ENCODE results near the gene BRD1. TPM values are rescaled to one million over a fixed set of nuclear protein-coding genes. Genes with fewer than 3 reads are reported as not detected.

The BRD1 gene
- 15.4 and 20.1 TPM in 2 replicates for total RNA-seq (2014; rRNA removed; shearing (Covaris generic))

DNA sequence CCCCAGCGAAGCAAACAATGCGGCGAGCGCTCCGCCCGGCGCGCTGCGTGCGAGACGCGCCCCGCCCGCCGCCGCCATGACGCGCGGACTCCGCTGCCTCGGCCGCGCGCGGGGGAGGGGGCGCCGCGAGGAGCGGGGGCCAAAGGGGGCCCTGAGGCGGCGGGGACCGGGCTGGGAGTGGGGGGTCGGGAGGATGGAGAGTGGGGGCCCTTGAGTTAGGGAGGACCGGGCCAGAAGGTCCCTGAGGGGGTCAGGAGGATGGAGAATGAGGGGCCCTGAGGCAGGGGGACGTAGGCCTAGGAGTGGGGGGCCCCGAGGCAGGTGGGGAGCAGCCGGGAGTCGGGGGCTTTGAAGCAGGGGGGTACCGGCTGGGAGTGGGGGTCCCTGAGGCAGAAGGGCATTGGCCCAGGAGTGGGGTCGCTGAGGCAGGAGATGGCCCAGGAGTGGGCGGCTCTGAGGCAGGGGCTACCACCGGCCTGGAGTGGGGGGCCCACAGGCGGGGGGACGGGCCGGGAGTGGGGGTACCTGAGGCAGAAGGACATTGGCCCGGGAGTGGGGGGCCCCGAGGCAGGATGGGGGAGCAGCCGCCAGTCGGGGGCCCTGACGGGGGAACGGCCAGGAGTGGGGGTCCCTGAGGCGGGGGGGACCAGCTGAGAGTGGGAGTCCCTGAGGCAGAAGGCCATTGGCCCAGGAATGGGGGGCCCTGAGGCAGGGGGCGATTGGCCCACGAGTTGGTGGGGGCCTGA is at the start of gene BRD1:
Gene BRD1, minus strand, starts transcription at position 21 of the 746 bp plus-strand sequence. CDS start 3,556 bp downstream, outside the sequence.
- DNase-seq (ENCODE audit: low read depth): peak; percentile 76

- DNase-seq (ENCODE audit: low read depth): no peak
These were observed 45.7 kb upstream of the BRD1 start for GRCh38 chr22:49873228-49873940.

- no peak for DNase-seq (ENCODE audit: low read depth)
These were observed 44.7 kb upstream of the BRD1 start for GRCh38 chr22:49872347-49872746.

- no peak for DNase-seq (ENCODE audit: low read depth)
These were observed 43.8 kb upstream of the BRD1 start for GRCh38 chr22:49871482-49871881.

DNA sequence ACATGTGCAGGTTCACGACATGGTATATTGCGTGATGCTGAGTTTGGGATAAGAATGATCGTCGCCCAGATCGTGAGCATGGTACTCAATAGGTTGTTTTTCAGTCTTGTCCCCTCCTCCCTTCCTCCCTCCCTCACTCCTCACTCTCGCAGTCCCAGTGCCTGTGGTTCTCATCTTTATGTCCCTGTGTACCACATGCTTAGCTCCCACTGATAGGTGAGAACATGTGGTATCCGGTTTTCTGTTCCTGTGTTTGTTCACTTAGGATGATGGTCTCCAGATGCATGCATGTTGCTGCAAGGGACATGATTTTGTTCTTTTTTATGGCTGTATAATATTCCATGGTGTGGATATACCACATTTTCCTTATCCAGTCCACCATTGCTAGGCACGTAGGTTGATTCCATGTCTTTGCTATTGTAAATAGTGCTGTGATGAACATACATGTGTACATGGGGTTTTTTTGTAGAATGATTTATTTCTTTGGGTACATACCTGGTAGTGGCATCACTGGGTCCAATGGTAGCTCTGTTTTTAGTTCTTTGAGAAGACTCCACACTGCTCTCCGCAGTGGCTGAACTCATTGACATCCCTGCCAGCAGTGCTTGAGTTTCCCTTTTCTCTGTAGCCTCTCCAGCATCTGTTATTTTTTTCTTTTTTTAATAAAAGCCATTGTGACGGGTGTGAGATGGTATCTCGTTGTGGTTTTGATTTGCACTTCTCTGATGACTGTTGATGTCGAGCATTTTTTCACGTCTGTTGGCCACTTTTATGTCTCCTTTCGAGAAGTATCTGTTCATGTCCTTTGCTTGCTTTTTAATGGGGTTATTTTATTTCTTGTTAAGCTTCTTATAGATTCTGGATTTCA is 42.4 kb upstream of the BRD1 start:
- no peak for DNase-seq (ENCODE audit: low read depth)

DNA sequence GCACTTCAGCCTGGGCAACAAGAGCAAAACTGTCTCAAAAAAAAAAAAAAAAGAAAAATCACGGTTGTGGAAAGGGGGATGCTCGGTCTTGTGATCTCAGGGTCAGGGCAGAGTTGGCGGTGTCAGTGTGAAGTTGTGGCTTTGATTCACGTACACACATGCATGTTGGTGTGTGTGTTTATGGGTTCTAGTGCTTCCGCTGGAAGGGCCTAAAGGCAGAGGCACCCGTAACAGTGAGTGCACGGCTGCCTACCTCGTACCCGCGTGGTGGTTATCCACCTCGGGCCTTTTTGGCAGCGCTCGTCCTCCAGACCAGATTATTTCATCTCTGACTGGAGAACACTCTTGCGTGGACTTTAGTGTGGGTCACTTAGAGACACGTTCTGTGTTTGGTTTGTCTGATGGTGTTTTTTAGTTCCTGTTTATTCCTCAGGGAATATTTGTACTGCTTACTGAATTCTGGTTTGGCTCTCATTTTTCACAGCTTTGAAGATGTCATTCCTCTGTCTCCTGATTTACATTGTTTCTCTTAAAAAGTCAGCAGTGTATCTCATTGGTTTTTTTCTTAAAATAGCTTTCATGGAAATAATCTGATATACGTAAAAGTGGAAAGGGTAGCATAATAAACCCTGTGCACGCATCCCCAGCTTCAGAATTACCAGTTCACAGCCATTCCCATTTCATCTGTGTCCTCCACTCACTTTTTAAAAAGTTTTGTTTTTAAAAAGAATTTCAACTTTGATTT is 41.6 kb upstream of the BRD1 start:
- no peak for DNase-seq (ENCODE audit: low read depth)

GRCh38 chr22:49867303-49868265 is 39.9 kb upstream of the BRD1 start:
- DNase-seq (ENCODE audit: low read depth): no peak

DNA sequence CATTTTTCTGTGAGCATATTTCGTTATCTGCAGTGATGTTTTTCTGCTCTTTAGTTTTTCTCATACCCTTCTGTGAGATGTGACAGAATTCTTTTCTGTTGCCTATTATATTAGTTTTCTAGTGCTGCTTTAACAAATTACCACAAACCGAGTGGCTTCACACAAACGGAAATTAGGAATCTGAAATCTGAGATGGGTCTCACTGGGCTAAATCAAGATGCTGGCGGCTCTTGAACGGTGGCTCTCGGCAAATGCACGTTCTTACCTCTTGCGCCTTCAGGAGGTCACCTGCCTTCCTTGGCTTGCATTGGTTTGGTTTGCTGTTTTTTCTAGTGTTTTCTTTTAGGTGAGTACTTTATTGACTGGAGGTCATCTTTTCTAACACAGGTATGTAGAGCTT is 39.0 kb upstream of the BRD1 start:
- no peak for DNase-seq (ENCODE audit: low read depth)

DNA sequence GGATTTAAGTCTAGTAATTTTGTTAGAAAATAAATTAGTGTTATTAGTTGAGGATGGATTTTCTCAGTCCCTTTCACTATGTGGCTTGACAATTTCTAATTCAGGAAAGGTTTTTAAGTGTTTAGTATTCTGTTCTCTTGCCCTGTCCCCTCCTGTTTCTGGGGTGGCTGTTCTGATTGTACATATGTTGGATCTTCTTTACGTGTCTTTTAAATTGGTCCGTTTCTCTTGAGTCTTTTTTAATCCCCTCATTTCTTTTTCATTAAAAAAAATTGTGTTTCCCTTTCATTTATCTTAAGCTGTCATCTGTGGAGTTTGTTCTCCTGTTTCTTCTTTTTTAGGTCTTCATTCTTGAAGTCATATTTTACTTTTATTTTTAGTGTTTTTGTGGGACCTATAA is 38.5 kb upstream of the BRD1 start:
- no peak for DNase-seq (ENCODE audit: low read depth)

DNA sequence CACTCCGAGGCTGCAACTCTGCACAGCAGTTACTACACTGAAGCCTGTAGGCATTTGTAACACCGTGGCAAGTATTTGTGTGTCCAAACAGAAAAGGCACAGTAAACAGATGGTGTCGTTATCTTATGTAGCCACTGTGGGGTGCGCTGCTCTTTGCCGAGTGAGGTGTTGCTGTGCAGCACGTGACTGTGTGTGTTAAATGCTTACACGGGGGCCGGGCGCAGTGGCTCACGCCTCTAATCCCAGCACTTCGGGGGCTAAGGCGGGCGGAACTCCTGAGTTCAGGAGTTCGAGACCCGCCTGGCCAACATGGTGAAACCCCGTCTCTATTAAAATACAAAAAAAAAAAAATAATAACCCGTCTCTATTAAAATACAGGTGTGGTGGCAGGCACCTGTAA is 37.5 kb upstream of the BRD1 start:
- no peak for DNase-seq (ENCODE audit: low read depth)

DNA sequence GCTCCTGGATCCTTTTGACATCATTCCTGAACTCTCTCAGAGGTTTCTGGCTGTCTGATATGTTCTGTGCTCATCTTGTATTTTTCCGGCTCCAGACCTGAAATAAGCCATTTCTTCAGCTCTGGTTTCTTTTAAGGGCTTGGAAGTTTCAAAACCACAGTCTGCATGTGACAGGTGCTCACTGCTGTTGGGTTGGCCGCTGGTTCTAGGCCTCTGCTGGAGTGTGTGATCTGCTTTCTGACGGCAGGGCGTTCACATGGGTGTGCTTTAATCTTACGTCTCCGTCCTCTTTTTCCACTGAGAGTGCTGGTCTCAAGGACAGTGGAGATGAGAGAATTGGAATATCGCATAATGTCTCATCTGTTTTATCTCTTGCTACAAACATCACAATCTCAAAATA is 36.3 kb upstream of the BRD1 start:
- DNase-seq (ENCODE audit: low read depth): no peak

DNA sequence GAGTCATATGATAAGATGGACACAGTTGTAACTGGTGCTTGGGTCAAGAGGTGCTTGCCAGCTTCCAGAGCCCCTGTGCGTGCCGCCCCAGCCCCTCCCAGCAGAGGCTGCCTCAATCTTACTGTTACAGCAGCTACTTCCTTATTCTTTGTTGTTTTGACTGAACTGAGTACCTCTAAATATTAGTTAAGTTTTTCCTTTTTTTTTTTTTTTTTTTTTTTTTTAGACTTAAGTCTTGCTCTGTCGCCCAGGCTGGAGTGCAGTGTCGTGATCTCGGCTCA is 34.8 kb upstream of the BRD1 start:
- no peak for DNase-seq (ENCODE audit: low read depth)

DNA sequence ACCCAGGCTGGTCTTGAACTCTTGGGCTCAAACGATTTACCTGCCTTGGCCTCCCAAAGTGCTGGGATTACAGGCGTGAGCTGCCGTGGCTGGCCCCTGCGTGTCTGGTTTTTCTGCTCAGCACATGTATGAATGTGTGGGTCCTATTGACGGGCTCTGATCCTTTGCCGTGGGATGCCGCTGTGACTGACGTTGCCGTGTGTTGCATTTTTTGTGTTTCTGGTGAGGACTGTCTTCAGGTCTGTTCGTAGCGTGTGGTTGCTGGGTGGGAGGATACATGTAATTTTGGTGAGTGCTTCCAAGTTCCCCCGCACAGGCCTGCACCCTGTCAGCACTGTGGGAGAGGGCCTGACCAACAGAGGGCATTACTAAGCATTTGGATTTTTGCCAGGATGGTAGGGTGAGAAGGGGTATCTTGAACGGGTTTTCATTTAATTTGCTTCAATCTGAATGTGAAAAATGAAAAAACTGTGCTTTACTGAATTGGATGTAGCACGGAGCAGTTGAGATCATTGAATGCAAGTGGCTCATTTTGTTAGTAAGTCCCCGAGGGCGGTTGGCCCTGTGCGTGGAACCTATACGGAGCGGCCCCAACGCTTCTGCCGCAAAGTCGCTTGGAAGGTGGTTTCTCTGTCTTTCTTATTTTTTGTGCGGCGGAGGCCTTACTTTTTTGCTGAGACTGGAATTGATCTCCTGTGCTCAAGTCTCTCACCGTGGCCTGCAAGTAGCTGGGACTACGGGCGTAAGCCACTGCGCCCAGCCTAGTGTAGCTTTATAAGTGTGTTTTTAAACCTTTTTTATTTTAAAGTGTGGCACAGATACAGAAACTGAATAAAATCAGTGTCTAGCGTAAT is 34.2 kb upstream of the BRD1 start:
- DNase-seq (ENCODE audit: low read depth): no peak

DNA sequence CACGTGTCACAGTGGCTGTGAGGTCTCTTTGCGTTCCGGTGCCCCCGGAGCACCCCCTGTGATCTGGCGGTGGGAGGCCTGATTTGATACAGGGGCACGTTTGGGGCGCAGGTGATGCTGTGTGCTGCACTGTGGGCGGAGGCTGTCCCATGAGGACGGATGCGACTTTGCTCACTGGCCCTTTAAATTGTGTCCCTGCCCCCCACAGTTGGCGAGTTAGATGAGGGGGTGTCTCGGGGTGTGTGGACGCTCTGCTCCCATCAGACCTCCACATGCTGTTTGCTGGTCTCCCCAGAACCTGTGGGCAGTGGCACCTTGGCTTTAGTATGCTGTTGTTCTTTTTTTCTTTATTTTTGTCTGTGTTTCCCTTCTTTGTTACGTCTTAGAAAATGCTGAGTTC is 31.2 kb upstream of the BRD1 start:
- no peak for DNase-seq (ENCODE audit: low read depth)

DNA sequence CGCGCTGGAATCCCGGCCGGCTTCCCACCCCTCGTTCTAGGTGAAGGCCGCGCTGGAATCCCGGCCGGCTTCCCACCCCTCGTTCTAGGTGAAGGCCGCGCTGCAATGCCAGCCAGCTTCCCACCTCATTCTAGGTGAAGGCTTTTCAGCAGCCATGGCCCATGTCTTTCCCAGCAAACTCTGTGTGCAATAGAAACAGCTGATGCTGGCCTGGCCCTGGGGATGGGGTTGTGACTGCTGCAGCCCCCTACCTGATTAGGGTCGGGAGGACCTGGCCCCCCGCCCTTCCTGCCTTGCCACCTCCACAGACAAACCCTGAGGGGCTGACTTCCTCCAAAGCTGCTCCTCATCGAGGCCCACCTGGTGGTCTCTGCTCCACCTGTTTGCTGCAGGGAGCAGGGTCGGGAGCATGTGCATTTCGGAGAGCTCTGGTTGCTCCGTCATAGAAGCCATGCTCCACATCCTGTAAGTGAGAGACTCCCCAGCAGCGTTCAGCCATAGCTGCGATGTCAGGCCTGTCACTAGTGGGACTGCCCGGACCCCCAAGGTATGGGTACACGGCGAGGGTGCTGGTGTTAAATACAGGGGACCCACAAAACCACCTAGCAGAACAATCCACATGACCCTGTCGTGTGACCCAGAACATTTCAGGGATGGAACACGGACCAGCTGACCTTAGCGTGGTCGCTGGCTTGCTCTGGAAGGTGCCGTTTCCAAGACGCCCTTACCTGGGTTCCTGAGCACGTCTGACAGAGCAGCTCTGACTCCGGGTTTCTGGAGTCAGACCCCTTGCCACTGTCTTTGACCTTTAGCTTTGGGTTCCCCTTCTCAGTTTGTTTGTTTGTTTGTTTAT is 29.3 kb upstream of the BRD1 start:
- DNase-seq (ENCODE audit: low read depth): no peak

- no peak for DNase-seq (ENCODE audit: low read depth)
These were observed 28.7 kb upstream of the BRD1 start for GRCh38 chr22:49856343-49856742.

- no peak for DNase-seq (ENCODE audit: low read depth)
These were observed 27.7 kb upstream of the BRD1 start for GRCh38 chr22:49855251-49855911.

All from Daoy (cell line).